Measurements from ENCODE around the gene HMGN3. TPM values are rescaled to one million over a fixed set of nuclear protein-coding genes. Genes with fewer than 3 reads are reported as not detected.

Gene HMGN3
- total RNA-seq, 1 experiment from 2014 or later: 183 TPM

DNA sequence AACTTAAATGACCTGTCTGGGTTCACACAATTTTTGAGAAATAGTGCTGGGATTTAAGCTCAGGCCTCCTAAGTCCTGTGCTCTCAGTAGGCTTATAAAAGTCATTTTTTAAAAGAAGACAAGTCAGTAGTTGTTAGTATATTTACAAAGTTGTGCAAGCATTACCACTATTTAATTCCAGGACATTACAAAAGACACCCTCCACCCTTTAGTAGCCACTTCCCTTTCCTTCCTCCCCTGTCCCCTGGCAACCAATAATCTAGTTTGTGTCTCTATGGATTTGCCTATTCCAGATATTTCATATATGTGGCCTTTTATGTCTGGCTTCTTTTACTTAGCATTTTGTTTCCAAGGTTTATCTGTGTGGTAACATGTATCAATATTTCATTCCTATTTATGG is 37.6 kb downstream of the HMGN3 start:
- H3K9me3 ChIP-seq (ENCODE audit: control insufficient read depth, low read depth, low read length): peaks cover 6% of the 10 kb centered on the region
- no peaks in the 10 kb centered on the region for H3K79me1 ChIP-seq (ENCODE audit: insufficient read depth, low read depth, low read length, poor library complexity, severe bottlenecking)
- TF ChIP-seq, protein P1, sequence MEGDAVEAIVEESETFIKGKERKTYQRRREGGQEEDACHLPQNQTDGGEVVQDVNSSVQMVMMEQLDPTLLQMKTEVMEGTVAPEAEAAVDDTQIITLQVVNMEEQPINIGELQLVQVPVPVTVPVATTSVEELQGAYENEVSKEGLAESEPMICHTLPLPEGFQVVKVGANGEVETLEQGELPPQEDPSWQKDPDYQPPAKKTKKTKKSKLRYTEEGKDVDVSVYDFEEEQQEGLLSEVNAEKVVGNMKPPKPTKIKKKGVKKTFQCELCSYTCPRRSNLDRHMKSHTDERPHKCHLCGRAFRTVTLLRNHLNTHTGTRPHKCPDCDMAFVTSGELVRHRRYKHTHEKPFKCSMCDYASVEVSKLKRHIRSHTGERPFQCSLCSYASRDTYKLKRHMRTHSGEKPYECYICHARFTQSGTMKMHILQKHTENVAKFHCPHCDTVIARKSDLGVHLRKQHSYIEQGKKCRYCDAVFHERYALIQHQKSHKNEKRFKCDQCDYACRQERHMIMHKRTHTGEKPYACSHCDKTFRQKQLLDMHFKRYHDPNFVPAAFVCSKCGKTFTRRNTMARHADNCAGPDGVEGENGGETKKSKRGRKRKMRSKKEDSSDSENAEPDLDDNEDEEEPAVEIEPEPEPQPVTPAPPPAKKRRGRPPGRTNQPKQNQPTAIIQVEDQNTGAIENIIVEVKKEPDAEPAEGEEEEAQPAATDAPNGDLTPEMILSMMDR (conservative IDR thresholded peaks at IDR 0.05): no peak
- no peaks in the 10 kb centered on the region for H3K79me2 ChIP-seq (ENCODE audit: insufficient read depth, low read length)
- no peak overlapping the region for H4K8ac ChIP-seq (replicated peaks; ENCODE audit: insufficient read length, low read depth, low read length)
- H2BK120ac ChIP-seq (ENCODE audit: low read depth, low read length, poor library complexity, severe bottlenecking): no peak overlapping the region
- no peak overlapping the region for H2AK5ac ChIP-seq (ENCODE audit: insufficient read length, low read length)
- no peak overlapping the region for H3K14ac ChIP-seq (ENCODE audit: insufficient read depth, low read length)
- H3K4me2 ChIP-seq (ENCODE audit: insufficient read depth, insufficient read length, low read length): no peak overlapping the region
- H3K36me3 Mint-ChIP-seq (ENCODE audit: insufficient read depth in 1 of 3, low read depth in 3 of 3): peaks cover 13 to 18% (median 16%) of the 10 kb centered on the region in 3 experiments; a peak in 6 of 7 replicates
- H4K91ac ChIP-seq (ENCODE audit: insufficient read length, low read depth, low read length): no peak overlapping the region
- H2BK15ac ChIP-seq (ENCODE audit: low read depth, low read length): no peak overlapping the region
- no peak overlapping the region for H3T11ph ChIP-seq (ENCODE audit: low read length)
- H3K18ac ChIP-seq (ENCODE audit: insufficient read length, low read depth, low read length): no peak overlapping the region
- no peak overlapping the region for H2BK20ac ChIP-seq (ENCODE audit: low read depth, low read length, poor library complexity, severe bottlenecking)
- H2AFZ ChIP-seq (ENCODE audit: low read length): no peak overlapping the region
- no peak overlapping the region for H2BK12ac ChIP-seq (ENCODE audit: insufficient read length, low read depth, low read length)
- H3K9ac ChIP-seq (ENCODE audit: extremely low read depth, insufficient read length, low read length): no peak overlapping the region
- H3K4me1 ChIP-seq (ENCODE audit: insufficient read depth, low read length): no peaks in the 10 kb centered on the region
- no peaks in the 10 kb centered on the region for H3K27me3 ChIP-seq (ENCODE audit: insufficient read depth, low read length)
- no peak overlapping the region for H3K56ac ChIP-seq (ENCODE audit: insufficient read length, low read depth, low read length)
- H3K9me3 Mint-ChIP-seq: peaks cover 5% of the 10 kb centered on the region in 2 experiments
- H3K23ac ChIP-seq (ENCODE audit: insufficient read length, low read depth, low read length): no peak overlapping the region
- H3K27ac ChIP-seq (ENCODE audit: insufficient read length, low read depth, low read length): no peak overlapping the region
- H3K4me1 Mint-ChIP-seq: no peaks in the 10 kb centered on the region
- no peak overlapping the region for H3K4me3 Mint-ChIP-seq
- H3K23me2 ChIP-seq (ENCODE audit: insufficient read length, low read depth, low read length, poor library complexity, severe bottlenecking): no peaks in the 10 kb centered on the region
- no peak overlapping the region for H3K27ac Mint-ChIP-seq
- no peak overlapping the region for H3K4ac ChIP-seq (ENCODE audit: low read depth, low read length)
- DNase-seq: no peak
- no peak overlapping the region for H4K5ac ChIP-seq (ENCODE audit: insufficient read length, low read depth, low read length)
- no peaks in the 10 kb centered on the region for H3K27me3 Mint-ChIP-seq (ENCODE audit: low read depth)
- no peaks in the 10 kb centered on the region for H4K20me1 ChIP-seq (ENCODE audit: control insufficient read depth, insufficient read depth, insufficient read length)
- no peak overlapping the region for H2BK5ac ChIP-seq (ENCODE audit: insufficient read length, low read length)

All from H9 (cell line).